IPS DF 4.7 (cell line): ENCODE measurements around the gene CXCL16.
"Not testable (repeated sequence)": the region's sequence is repeated elsewhere in the genome, so short reads cannot be mapped to it uniquely, and the experiment has no call there.

ENCODE experiments used
- DNase-seq: peaks from one replicate; pipeline ENCODE4 v3.0.0-alpha.2; 2013; ENCODE audit warnings: low spot score; ENCODE audit errors: extremely low read depth

CXCL16 gene

GRCh38 chr17:4699401-4700056, 40.2 kb downstream of the CXCL16 start:
- not testable (repeated sequence) for DNase-seq

- DNase-seq: no peak
Observed at GRCh38 chr17:4696437-4696805, 43.3 kb downstream of the CXCL16 start.

DNA sequence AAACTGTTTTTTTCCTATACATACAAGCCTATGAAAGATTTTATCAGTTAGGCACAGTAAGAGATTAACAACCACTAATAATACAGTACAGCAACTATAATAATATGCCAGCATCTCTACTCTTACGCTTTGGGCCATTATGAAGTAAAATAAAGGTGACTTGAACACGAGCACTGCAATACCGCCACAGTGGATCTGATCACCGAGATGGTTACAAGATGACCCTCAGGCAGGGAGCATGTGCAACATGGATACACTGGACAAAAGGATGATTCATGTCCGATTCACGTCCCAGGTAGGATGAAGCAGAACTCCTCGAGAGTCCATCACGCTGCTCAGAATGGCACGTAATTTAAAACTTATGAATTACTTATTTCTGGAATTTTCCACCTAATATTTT, 46.3 kb downstream of the CXCL16 start:
- no peak for DNase-seq

- no peak for DNase-seq
Observed at GRCh38 chr17:4691686-4692085, 48.0 kb downstream of the CXCL16 start.

DNA sequence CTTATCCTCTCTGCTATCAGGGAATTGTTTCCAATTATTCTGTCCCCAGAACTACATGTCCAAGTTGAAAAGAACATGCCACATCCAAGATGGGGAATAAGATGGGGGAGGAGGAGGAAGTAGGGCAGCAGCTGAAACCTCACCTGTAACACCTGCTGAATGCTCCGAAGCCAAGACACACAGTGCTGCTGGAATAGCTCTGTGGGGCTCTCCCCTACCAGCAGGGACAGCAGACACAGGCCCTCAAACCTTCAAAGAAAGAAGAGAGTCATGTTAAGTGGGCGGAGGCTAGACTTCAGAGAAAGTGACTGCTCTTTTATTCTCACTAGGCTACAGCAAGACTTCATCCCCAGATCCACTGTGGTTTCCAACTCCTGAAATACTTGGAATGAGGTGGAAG, 49.0 kb downstream of the CXCL16 start:
- DNase-seq: no peak

GRCh38 chr17:4689872-4690271, 49.9 kb downstream of the CXCL16 start:
- DNase-seq: not testable (repeated sequence)

DNA sequence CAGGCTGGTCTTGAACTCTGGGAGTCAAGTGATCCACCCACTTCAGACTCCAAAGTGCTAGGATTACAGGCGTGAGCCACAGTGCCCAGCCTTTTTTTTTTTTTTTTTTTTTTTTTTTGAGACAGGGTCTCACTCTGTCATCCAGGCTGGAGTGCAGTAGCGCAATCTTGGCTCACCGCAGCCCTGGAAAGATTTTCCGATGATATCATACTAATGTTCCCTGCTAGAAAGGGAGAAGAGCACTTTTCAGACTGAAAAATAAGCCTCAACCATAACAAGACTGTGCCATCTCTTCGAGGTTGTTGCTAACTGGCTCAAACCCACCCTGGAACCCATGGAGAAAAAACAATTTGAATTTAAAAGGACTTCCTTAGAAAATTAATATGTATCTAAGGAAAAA, 56.0 kb downstream of the CXCL16 start:
- DNase-seq: not testable (repeated sequence)
